Measurements from ENCODE around the gene RFPL2. TPM values are rescaled to one million over a fixed set of nuclear protein-coding genes. Genes with fewer than 3 reads are reported as not detected.

Gene RFPL2
- total RNA-seq, 1 experiment from 2014 or later = 0.48 TPM

- Mint-ChIP-seq H3K27ac (no peak overlapping the region), H3K9me3 (no peaks in the 10 kb centered on the region), H3K27me3 (ENCODE audit: low read depth) (peaks cover 38% of the 10 kb centered on the region), H3K36me3 (no peaks in the 10 kb centered on the region), H3K4me1 (peaks cover 30% of the 10 kb centered on the region), H3K4me3 (no peak overlapping the region)
- DNase-seq (ENCODE audit: low spot score) (no peak), ATAC-seq (no peak)
- POLR2A ChIA-PET = no interaction called here
- CTCF ChIA-PET = interaction anchor here (1.0 kb wide), 1 partner anchor 180 kb away, joined by 3 read pairs; no protein-coding TSS in a partner anchor
- TF ChIP-seq ESRRA (CRISPR knock-in tag; IDR thresholded peaks at IDR 0.05; ENCODE audit: borderline replicate concordance) (no peak), E2F5 (CRISPR knock-in tag; IDR thresholded peaks at IDR 0.05) (no peak), PREB (CRISPR knock-in tag; IDR thresholded peaks at IDR 0.05; ENCODE audit: borderline replicate concordance) (no peak), MLX (CRISPR knock-in tag; IDR thresholded peaks at IDR 0.05) (no peak), ZNF263 (CRISPR knock-in tag; IDR thresholded peaks at IDR 0.05; ENCODE audit: low read depth) (no peak), ZNF423 (CRISPR knock-in tag; IDR thresholded peaks at IDR 0.05) (no peak), RELA (CRISPR knock-in tag; IDR thresholded peaks at IDR 0.05; ENCODE audit: borderline replicate concordance) (no peak), ZBTB43 (CRISPR knock-in tag; IDR thresholded peaks at IDR 0.05) (no peak), IRF1 (CRISPR knock-in tag; IDR thresholded peaks at IDR 0.05) (no peak), E2F1 (CRISPR knock-in tag; IDR thresholded peaks at IDR 0.05) (no peak), GTF2I (CRISPR knock-in tag; conservative IDR thresholded peaks at IDR 0.05) (no peak), RORB (CRISPR knock-in tag; IDR thresholded peaks at IDR 0.05) (no peak), SOX15 (CRISPR knock-in tag; IDR thresholded peaks at IDR 0.05) (no peak), SP1 (CRISPR knock-in tag; conservative IDR thresholded peaks at IDR 0.05) (no peak), ZSCAN18 (CRISPR knock-in tag; IDR thresholded peaks at IDR 0.05) (no peak)
- TF ChIP-seq, protein P1, sequence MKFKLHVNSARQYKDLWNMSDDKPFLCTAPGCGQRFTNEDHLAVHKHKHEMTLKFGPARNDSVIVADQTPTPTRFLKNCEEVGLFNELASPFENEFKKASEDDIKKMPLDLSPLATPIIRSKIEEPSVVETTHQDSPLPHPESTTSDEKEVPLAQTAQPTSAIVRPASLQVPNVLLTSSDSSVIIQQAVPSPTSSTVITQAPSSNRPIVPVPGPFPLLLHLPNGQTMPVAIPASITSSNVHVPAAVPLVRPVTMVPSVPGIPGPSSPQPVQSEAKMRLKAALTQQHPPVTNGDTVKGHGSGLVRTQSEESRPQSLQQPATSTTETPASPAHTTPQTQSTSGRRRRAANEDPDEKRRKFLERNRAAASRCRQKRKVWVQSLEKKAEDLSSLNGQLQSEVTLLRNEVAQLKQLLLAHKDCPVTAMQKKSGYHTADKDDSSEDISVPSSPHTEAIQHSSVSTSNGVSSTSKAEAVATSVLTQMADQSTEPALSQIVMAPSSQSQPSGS (CRISPR knock-in tag; IDR thresholded peaks at IDR 0.05; ENCODE audit: borderline replicate concordance, low read depth) = no peak
- TF ChIP-seq, protein P2, sequence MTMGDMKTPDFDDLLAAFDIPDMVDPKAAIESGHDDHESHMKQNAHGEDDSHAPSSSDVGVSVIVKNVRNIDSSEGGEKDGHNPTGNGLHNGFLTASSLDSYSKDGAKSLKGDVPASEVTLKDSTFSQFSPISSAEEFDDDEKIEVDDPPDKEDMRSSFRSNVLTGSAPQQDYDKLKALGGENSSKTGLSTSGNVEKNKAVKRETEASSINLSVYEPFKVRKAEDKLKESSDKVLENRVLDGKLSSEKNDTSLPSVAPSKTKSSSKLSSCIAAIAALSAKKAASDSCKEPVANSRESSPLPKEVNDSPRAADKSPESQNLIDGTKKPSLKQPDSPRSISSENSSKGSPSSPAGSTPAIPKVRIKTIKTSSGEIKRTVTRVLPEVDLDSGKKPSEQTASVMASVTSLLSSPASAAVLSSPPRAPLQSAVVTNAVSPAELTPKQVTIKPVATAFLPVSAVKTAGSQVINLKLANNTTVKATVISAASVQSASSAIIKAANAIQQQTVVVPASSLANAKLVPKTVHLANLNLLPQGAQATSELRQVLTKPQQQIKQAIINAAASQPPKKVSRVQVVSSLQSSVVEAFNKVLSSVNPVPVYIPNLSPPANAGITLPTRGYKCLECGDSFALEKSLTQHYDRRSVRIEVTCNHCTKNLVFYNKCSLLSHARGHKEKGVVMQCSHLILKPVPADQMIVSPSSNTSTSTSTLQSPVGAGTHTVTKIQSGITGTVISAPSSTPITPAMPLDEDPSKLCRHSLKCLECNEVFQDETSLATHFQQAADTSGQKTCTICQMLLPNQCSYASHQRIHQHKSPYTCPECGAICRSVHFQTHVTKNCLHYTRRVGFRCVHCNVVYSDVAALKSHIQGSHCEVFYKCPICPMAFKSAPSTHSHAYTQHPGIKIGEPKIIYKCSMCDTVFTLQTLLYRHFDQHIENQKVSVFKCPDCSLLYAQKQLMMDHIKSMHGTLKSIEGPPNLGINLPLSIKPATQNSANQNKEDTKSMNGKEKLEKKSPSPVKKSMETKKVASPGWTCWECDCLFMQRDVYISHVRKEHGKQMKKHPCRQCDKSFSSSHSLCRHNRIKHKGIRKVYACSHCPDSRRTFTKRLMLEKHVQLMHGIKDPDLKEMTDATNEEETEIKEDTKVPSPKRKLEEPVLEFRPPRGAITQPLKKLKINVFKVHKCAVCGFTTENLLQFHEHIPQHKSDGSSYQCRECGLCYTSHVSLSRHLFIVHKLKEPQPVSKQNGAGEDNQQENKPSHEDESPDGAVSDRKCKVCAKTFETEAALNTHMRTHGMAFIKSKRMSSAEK (CRISPR knock-in tag; IDR thresholded peaks at IDR 0.05; ENCODE audit: borderline replicate concordance) = no peak
- TF ChIP-seq, protein P3, sequence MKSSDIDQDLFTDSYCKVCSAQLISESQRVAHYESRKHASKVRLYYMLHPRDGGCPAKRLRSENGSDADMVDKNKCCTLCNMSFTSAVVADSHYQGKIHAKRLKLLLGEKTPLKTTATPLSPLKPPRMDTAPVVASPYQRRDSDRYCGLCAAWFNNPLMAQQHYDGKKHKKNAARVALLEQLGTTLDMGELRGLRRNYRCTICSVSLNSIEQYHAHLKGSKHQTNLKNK (CRISPR knock-in tag; IDR thresholded peaks at IDR 0.05) = no peak
- TF ChIP-seq, protein P4, sequence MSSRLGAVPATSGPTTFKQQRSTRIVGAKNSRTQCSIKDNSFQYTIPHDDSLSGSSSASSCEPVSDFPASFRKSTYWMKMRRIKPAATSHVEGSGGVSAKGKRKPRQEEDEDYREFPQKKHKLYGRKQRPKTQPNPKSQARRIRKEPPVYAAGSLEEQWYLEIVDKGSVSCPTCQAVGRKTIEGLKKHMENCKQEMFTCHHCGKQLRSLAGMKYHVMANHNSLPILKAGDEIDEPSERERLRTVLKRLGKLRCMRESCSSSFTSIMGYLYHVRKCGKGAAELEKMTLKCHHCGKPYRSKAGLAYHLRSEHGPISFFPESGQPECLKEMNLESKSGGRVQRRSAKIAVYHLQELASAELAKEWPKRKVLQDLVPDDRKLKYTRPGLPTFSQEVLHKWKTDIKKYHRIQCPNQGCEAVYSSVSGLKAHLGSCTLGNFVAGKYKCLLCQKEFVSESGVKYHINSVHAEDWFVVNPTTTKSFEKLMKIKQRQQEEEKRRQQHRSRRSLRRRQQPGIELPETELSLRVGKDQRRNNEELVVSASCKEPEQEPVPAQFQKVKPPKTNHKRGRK (CRISPR knock-in tag; IDR thresholded peaks at IDR 0.05; ENCODE audit: borderline replicate concordance) = no peak
- TF ChIP-seq, protein P5, sequence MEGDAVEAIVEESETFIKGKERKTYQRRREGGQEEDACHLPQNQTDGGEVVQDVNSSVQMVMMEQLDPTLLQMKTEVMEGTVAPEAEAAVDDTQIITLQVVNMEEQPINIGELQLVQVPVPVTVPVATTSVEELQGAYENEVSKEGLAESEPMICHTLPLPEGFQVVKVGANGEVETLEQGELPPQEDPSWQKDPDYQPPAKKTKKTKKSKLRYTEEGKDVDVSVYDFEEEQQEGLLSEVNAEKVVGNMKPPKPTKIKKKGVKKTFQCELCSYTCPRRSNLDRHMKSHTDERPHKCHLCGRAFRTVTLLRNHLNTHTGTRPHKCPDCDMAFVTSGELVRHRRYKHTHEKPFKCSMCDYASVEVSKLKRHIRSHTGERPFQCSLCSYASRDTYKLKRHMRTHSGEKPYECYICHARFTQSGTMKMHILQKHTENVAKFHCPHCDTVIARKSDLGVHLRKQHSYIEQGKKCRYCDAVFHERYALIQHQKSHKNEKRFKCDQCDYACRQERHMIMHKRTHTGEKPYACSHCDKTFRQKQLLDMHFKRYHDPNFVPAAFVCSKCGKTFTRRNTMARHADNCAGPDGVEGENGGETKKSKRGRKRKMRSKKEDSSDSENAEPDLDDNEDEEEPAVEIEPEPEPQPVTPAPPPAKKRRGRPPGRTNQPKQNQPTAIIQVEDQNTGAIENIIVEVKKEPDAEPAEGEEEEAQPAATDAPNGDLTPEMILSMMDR (IDR thresholded peaks at IDR 0.05) = no peak
These were observed 5.5 kb downstream of the RFPL2 start for GRCh38 chr22:32199341-32199740.

Measured in WTC11 (cell line).